ENCODE results near the gene CST7. TPM values are rescaled to one million over a fixed set of nuclear protein-coding genes. Genes with fewer than 3 reads are reported as not detected.
"Not testable (repeated sequence)": the region's sequence is repeated elsewhere in the genome, so short reads cannot be mapped to it uniquely, and the experiment has no call there.

CST7 gene
- total RNA-seq, 2 experiments from 2014 or later, result 43.9 to 47.5 TPM

DNA sequence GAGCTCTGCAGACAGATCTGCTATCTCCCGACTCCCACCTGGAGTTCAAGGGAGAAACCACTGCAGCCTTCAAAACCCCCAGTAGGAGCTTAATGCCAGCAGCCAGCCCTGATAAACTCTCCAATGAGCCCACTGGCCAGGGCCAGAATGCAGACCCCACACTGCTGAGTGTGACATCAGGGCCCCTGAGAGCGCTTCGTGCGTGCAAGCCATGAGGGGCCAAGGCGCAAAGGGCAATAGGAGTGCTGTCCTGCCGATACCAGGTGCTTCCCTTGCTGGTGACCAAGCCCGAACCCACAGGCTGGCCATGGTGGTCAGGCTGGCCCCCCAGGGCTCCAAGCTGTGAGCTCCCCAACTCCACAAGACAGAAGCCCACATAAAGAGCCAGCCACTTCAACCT, 33.2 kb upstream of the CST7 start:
- ChIA-PET POLR2A (interaction anchor here (0.6 kb wide), 1 partner anchor 270 kb away, joined by 4 read pairs; no protein-coding TSS in a partner anchor), CTCF (interaction anchor here (1.1 to 7.2 kb wide), 3 partner anchors 14 to 978 kb away, joined by 3 to 47 read pairs (median 5); no protein-coding TSS in a partner anchor)
- H3K9me3 Mint-ChIP-seq (ENCODE audit: insufficient read depth), result no peaks in the 10 kb centered on the region
- no peak overlapping the region for H3K4me3 Mint-ChIP-seq
- peaks cover 10% of the 10 kb centered on the region for H3K4me1 Mint-ChIP-seq (ENCODE audit: low read depth)
- no peak overlapping the region for H3K27ac Mint-ChIP-seq
- no peaks in the 10 kb centered on the region for H3K36me3 Mint-ChIP-seq (ENCODE audit: low read depth)
- DNase-seq (peak; percentile 10), ATAC-seq (no peak)
- no peaks in the 10 kb centered on the region for H3K27me3 Mint-ChIP-seq (ENCODE audit: low read depth)

DNA sequence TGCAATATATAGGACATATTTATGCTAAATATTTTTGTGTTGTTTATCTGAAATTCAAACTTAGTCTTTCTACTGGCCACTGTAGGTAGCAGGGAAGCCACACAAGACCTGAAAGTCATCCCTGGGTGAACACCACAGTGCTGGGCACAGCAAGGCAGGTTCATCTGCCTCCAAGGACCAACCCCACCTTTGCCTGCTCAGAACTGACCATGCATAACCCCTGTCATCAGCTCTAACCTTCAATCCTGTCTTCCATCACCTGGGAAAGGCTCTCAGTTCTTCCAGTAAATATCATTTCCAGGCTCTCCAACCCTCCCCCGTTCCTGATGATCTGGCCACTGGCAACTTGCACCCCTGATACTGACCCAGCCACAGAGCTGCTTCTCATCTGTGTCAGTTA, 32.7 kb upstream of the CST7 start:
- Mint-ChIP-seq H3K27me3 (ENCODE audit: low read depth) (no peaks in the 10 kb centered on the region), H3K4me1 (ENCODE audit: low read depth) (peaks cover 10% of the 10 kb centered on the region), H3K9me3 (ENCODE audit: insufficient read depth) (no peaks in the 10 kb centered on the region), H3K36me3 (ENCODE audit: low read depth) (no peaks in the 10 kb centered on the region), H3K4me3 (no peak overlapping the region), H3K27ac (no peak overlapping the region)
- CTCF ChIA-PET, result interaction anchor here (2.0 to 7.2 kb wide), 3 partner anchors 14 to 979 kb away, joined by 5 to 47 read pairs (median 12); no protein-coding TSS in a partner anchor
- POLR2A ChIA-PET, result no interaction called here
- DNase-seq (peak; percentile 14), ATAC-seq (no peak)

- H3K9me3 Mint-ChIP-seq (ENCODE audit: insufficient read depth), result no peaks in the 10 kb centered on the region
- no peak overlapping the region for H3K27ac Mint-ChIP-seq
- CTCF ChIA-PET, result interaction anchor here (1.2 to 7.2 kb wide), 6 partner anchors 13 to 979 kb away, joined by 3 to 47 read pairs (median 5); no protein-coding TSS in a partner anchor
- no peak overlapping the region for H3K4me3 Mint-ChIP-seq
- H3K27me3 Mint-ChIP-seq (ENCODE audit: low read depth), result no peaks in the 10 kb centered on the region
- POLR2A ChIA-PET, result no interaction called here
- ATAC-seq (no peak), DNase-seq (peak; percentile 12)
- no peaks in the 10 kb centered on the region for H3K36me3 Mint-ChIP-seq (ENCODE audit: low read depth)
- peaks cover 10% of the 10 kb centered on the region for H3K4me1 Mint-ChIP-seq (ENCODE audit: low read depth)
Observed at GRCh38 chr20:24917056-24917455, 32.0 kb upstream of the CST7 start.

GRCh38 chr20:24917797-24918578, 31.1 kb upstream of the CST7 start:
- ChIA-PET POLR2A (interaction anchor here (0.9 kb wide), 1 partner anchor 42 kb away, joined by 3 read pairs; no protein-coding TSS in a partner anchor), CTCF (interaction anchor here (0.7 to 7.2 kb wide), 10 partner anchors 12 to 981 kb away, joined by 3 to 47 read pairs (median 4); no protein-coding TSS in a partner anchor)
- ATAC-seq, result peak; percentile 71
- peaks cover 10% of the 10 kb centered on the region for H3K4me1 Mint-ChIP-seq (ENCODE audit: low read depth)
- H3K27ac Mint-ChIP-seq, result no peak overlapping the region
- peak; percentile 62 for DNase-seq
- no peaks in the 10 kb centered on the region for H3K27me3 Mint-ChIP-seq (ENCODE audit: low read depth)
- no peak overlapping the region for H3K4me3 Mint-ChIP-seq
- H3K9me3 Mint-ChIP-seq (ENCODE audit: insufficient read depth), result no peaks in the 10 kb centered on the region
- no peaks in the 10 kb centered on the region for H3K36me3 Mint-ChIP-seq (ENCODE audit: low read depth)

- Mint-ChIP-seq H3K9me3 (ENCODE audit: insufficient read depth) (no peaks in the 10 kb centered on the region), H3K27me3 (ENCODE audit: low read depth) (peaks cover 2% of the 10 kb centered on the region), H3K36me3 (ENCODE audit: low read depth) (no peaks in the 10 kb centered on the region), H3K27ac (no peak overlapping the region), H3K4me3 (no peak overlapping the region), H3K4me1 (ENCODE audit: low read depth) (peaks cover 10% of the 10 kb centered on the region)
- ChIA-PET POLR2A (no interaction called here), CTCF (interaction anchor here (0.7 to 7.2 kb wide), 12 partner anchors 11 to 981 kb away, joined by 3 to 47 read pairs (median 3); no protein-coding TSS in a partner anchor)
- DNase-seq, result peak; percentile 15
- ATAC-seq, result no peak
Observed at GRCh38 chr20:24918579-24919566, 30.2 kb upstream of the CST7 start.

DNA sequence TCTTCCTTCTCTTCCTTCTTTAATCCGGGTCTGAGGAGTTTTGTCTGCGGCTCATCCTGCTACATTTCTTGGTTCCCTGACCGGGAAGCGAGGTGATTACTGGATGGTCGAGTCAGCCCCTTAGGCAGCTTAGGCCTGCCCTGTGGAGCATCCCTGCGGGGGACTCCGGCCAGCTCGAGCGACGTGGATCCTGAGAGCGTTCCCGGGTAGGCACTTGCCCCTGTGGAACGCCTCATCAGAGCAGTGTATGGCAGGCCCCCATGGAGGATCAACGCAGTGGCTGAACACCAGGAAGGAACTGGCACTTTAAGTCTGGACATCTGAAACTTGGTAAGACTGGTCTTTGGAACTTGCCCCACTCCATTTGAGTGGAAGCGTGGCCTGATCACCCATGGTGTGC, 29.4 kb upstream of the CST7 start:
- H3K4me1 Mint-ChIP-seq (ENCODE audit: low read depth), result peaks cover 10% of the 10 kb centered on the region
- H3K4me3 Mint-ChIP-seq; H3K36me3 Mint-ChIP-seq (ENCODE audit: low read depth); POLR2A ChIA-PET; H3K27ac Mint-ChIP-seq; H3K9me3 Mint-ChIP-seq (ENCODE audit: insufficient read depth); H3K27me3 Mint-ChIP-seq (ENCODE audit: low read depth); ATAC-seq: not testable (repeated sequence)
- CTCF ChIA-PET, result interaction anchor here (0.7 to 7.2 kb wide), 3 partner anchors 11 to 36 kb away, joined by 3 to 47 read pairs (median 3); no protein-coding TSS in a partner anchor
- peak; percentile 6 for DNase-seq

DNA sequence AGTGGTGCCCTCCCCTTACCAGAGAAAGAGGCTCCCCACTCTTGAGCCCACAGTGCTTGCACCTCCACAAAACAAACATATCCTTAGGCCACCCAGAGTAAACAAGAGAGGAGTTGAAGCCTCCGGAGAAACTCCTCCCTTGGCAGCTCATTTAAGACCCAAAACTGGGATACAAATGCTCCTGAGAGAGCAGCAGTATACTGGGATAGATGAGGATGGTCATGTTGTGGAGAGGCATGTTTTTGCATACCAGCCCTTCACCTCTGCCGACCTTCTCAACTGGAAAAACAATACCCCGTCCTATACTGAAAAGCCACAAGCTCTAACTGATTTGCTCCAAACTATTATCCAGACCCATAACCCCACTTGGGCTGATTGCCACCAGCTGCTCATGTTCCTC, 28.4 kb upstream of the CST7 start:
- H3K27ac Mint-ChIP-seq; ATAC-seq; H3K9me3 Mint-ChIP-seq (ENCODE audit: insufficient read depth); H3K27me3 Mint-ChIP-seq (ENCODE audit: low read depth); DNase-seq; H3K36me3 Mint-ChIP-seq (ENCODE audit: low read depth); POLR2A ChIA-PET; H3K4me3 Mint-ChIP-seq: not testable (repeated sequence)
- CTCF ChIA-PET, result interaction anchor here (7.2 kb wide), 1 partner anchor 10 kb away, joined by 47 read pairs; no protein-coding TSS in a partner anchor
- peaks cover 10% of the 10 kb centered on the region for H3K4me1 Mint-ChIP-seq (ENCODE audit: low read depth)

GRCh38 chr20:24929259-24929658, 19.8 kb upstream of the CST7 start:
- H3K27ac Mint-ChIP-seq; H3K4me3 Mint-ChIP-seq; H3K36me3 Mint-ChIP-seq (ENCODE audit: low read depth); POLR2A ChIA-PET; ATAC-seq; H3K27me3 Mint-ChIP-seq (ENCODE audit: low read depth); H3K9me3 Mint-ChIP-seq (ENCODE audit: insufficient read depth); DNase-seq: not testable (repeated sequence)
- H3K4me1 Mint-ChIP-seq (ENCODE audit: low read depth), result peaks cover 32% of the 10 kb centered on the region
- CTCF ChIA-PET, result interaction anchor here (1.2 to 5.8 kb wide), 4 partner anchors 11 to 55 kb away, joined by 3 to 47 read pairs (median 30); no protein-coding TSS in a partner anchor

- POLR2A ChIA-PET; H3K27ac Mint-ChIP-seq; H3K4me3 Mint-ChIP-seq; H3K27me3 Mint-ChIP-seq (ENCODE audit: low read depth); ATAC-seq; H3K36me3 Mint-ChIP-seq (ENCODE audit: low read depth); H3K9me3 Mint-ChIP-seq (ENCODE audit: insufficient read depth); DNase-seq: not testable (repeated sequence)
- H3K4me1 Mint-ChIP-seq (ENCODE audit: low read depth), result peaks cover 32% of the 10 kb centered on the region
- CTCF ChIA-PET, result interaction anchor here (1.1 to 5.8 kb wide), 15 partner anchors 11 to 993 kb away, joined by 3 to 47 read pairs (median 7); partner anchors contain the start of genes APMAP and CST7
Observed at GRCh38 chr20:24929867-24930723, 19.0 kb upstream of the CST7 start.

DNA sequence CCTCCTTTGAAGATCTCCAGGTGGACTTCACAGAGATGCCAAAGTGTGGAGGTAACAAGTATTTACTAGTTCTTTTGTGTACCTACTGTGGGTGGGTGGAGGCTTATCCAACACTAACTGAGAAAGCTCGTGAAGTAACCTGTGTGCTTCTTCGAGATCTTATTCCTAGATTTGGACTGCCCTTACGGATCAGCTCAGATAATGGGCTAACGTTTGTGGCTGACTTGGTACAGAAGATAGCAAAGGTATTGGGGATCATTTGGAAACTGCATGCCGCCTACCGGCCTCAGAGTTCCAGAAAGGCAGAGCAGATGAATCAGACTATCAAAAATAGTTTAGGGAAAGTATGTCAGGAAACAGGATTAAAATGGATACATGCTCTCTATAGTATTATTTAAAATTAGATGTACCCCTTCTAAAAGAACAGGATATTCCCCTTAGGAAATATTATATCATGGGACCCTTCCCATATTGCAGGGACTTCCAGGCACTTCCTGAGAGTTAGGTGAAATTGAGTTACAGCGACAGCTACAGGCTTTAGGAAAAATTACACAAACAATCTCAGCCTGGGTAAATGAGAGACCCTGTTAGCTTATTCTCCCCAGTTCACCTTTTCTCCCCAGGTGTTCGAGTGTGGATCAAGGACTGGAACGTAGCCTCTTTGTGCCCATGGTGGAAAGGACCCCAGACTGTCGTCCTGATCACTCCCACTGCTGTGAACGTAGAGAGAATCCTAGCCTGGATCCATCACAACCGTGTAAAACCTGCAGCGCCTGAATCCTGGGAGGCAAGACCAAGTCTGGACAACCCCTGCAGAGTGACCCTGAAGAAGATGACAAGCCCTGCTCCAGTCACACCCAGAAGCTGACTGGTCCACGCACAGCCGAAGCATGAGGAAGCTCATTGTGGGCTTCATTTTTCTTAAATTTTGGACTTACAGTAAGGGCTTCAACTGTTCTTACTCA, 18.1 kb upstream of the CST7 start:
- peaks cover 16% of the 10 kb centered on the region for H3K9me3 Mint-ChIP-seq (ENCODE audit: insufficient read depth)
- peak overlapping the region; percentile 85 for H3K27ac Mint-ChIP-seq
- POLR2A ChIA-PET, result interaction anchor here (0.9 to 1.6 kb wide), 3 partner anchors 21 to 63 kb away, joined by 4 to 5 read pairs (median 4); no protein-coding TSS in a partner anchor
- H3K27me3 Mint-ChIP-seq (ENCODE audit: low read depth); ATAC-seq; H3K36me3 Mint-ChIP-seq (ENCODE audit: low read depth); DNase-seq: not testable (repeated sequence)
- peak overlapping the region; percentile 31 for H3K4me3 Mint-ChIP-seq
- peaks cover 32% of the 10 kb centered on the region for H3K4me1 Mint-ChIP-seq (ENCODE audit: low read depth)
- CTCF ChIA-PET, result interaction anchor here (0.7 to 5.8 kb wide), 20 partner anchors 10 to 994 kb away, joined by 3 to 47 read pairs (median 5); partner anchors contain the start of genes APMAP and CST7
